ENCODE measurements around the gene PARD6G. TPM values are rescaled to one million over a fixed set of nuclear protein-coding genes. Genes with fewer than 3 reads are reported as not detected.

Gene PARD6G
- total and polyA plus RNA-seq, 2 of the 13 experiments (the other 11 are each of a cell fraction or from before 2014, with no cell fraction given), result 3.6 to 7.4 TPM

DNA sequence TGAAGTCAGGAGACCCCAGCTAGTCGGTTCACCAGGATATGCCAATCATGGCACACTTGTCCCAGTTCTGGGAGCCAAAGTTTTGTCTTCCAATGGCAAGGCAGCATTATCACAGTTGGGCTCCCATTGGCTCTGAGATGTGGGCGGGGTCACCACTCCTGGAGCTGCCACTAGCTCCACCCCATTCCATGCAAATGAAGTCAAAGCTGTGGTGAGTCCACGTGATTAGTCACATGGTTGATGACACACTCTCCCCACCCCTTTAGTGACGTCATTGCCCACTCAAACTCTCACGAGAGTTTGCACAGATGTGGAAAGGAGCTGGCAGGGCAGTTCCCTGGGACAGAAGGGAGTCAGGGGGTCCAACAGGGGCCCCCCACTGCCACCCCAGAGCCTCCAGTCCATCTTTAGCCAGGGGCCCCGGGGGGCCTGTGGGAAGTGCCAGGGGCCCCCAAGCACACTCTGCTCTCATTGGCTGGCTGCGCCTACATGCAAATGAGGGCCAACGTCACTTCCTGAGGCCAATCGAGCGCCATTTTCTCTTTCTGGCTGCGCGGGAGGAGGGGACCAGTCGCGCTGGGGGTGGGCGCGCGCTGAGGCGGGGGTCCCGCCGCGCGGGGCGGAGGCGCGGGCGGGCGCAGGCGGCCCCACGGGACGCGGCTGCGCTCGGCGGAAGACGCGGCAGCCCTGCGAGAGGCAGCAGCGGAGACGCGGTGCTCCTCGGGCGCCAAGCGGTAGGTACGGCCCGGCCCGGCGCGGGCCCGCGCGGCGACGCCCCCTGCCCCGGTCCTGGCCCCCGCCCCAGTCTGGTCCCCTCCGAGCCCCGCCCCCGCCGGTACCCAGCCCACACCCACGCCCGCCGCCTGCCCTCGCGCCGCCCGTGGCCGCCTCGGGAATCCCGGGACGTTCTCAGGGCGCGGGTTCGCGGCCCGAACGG lies 138.3 kb downstream of the PARD6G start, which contains the start of gene ADNP2 (continued):
- TF ChIP-seq, protein P1, sequence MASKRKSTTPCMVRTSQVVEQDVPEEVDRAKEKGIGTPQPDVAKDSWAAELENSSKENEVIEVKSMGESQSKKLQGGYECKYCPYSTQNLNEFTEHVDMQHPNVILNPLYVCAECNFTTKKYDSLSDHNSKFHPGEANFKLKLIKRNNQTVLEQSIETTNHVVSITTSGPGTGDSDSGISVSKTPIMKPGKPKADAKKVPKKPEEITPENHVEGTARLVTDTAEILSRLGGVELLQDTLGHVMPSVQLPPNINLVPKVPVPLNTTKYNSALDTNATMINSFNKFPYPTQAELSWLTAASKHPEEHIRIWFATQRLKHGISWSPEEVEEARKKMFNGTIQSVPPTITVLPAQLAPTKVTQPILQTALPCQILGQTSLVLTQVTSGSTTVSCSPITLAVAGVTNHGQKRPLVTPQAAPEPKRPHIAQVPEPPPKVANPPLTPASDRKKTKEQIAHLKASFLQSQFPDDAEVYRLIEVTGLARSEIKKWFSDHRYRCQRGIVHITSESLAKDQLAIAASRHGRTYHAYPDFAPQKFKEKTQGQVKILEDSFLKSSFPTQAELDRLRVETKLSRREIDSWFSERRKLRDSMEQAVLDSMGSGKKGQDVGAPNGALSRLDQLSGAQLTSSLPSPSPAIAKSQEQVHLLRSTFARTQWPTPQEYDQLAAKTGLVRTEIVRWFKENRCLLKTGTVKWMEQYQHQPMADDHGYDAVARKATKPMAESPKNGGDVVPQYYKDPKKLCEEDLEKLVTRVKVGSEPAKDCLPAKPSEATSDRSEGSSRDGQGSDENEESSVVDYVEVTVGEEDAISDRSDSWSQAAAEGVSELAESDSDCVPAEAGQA (IDR thresholded peaks at IDR 0.05; ENCODE audit: low read depth), result peak; percentile 49; the same call in 1 of the 2 replicates
- TF ChIP-seq, protein P1 (CRISPR knock-in tag; IDR thresholded peaks at IDR 0.05; ENCODE audit: borderline replicate concordance), result no peak
- TF ChIP-seq MAZ (IDR thresholded peaks at IDR 0.05; ENCODE audit: borderline replicate concordance, low read depth, low read length) (0 out of 2 replicates have a peak, but pooled peaks have one; percentile 25), MAZ (CRISPR knock-in tag; IDR thresholded peaks at IDR 0.05; ENCODE audit: low read depth) (peak; percentile 63; the same call in 1 of the 2 replicates), ZNF550 (CRISPR knock-in tag; IDR thresholded peaks at IDR 0.05; ENCODE audit: borderline replicate concordance) (no peak), BRD4 (CRISPR knock-in tag; IDR thresholded peaks at IDR 0.05) (no peak), TCF12 (IDR thresholded peaks at IDR 0.05) (no peak), TCF12 (CRISPR knock-in tag; IDR thresholded peaks at IDR 0.05) (no peak), POGZ (CRISPR knock-in tag; IDR thresholded peaks at IDR 0.05) (peak; percentile 69), ZNF891 (CRISPR knock-in tag; IDR thresholded peaks at IDR 0.05) (no peak), FOXC1 (CRISPR knock-in tag; IDR thresholded peaks at IDR 0.05; ENCODE audit: borderline replicate concordance) (no peak), ZNF766 (CRISPR knock-in tag; IDR thresholded peaks at IDR 0.05; ENCODE audit: borderline replicate concordance) (no peak), NFE2L1 (CRISPR knock-in tag; IDR thresholded peaks at IDR 0.05; ENCODE audit: borderline replicate concordance) (no peak), ISX (CRISPR knock-in tag; conservative IDR thresholded peaks at IDR 0.05) (no peak)
- TF ChIP-seq, protein P2, sequence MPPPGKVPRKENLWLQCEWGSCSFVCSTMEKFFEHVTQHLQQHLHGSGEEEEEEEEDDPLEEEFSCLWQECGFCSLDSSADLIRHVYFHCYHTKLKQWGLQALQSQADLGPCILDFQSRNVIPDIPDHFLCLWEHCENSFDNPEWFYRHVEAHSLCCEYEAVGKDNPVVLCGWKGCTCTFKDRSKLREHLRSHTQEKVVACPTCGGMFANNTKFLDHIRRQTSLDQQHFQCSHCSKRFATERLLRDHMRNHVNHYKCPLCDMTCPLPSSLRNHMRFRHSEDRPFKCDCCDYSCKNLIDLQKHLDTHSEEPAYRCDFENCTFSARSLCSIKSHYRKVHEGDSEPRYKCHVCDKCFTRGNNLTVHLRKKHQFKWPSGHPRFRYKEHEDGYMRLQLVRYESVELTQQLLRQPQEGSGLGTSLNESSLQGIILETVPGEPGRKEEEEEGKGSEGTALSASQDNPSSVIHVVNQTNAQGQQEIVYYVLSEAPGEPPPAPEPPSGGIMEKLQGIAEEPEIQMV (CRISPR knock-in tag; IDR thresholded peaks at IDR 0.05; ENCODE audit: low read depth), result no peak
- TF ChIP-seq, protein P3, sequence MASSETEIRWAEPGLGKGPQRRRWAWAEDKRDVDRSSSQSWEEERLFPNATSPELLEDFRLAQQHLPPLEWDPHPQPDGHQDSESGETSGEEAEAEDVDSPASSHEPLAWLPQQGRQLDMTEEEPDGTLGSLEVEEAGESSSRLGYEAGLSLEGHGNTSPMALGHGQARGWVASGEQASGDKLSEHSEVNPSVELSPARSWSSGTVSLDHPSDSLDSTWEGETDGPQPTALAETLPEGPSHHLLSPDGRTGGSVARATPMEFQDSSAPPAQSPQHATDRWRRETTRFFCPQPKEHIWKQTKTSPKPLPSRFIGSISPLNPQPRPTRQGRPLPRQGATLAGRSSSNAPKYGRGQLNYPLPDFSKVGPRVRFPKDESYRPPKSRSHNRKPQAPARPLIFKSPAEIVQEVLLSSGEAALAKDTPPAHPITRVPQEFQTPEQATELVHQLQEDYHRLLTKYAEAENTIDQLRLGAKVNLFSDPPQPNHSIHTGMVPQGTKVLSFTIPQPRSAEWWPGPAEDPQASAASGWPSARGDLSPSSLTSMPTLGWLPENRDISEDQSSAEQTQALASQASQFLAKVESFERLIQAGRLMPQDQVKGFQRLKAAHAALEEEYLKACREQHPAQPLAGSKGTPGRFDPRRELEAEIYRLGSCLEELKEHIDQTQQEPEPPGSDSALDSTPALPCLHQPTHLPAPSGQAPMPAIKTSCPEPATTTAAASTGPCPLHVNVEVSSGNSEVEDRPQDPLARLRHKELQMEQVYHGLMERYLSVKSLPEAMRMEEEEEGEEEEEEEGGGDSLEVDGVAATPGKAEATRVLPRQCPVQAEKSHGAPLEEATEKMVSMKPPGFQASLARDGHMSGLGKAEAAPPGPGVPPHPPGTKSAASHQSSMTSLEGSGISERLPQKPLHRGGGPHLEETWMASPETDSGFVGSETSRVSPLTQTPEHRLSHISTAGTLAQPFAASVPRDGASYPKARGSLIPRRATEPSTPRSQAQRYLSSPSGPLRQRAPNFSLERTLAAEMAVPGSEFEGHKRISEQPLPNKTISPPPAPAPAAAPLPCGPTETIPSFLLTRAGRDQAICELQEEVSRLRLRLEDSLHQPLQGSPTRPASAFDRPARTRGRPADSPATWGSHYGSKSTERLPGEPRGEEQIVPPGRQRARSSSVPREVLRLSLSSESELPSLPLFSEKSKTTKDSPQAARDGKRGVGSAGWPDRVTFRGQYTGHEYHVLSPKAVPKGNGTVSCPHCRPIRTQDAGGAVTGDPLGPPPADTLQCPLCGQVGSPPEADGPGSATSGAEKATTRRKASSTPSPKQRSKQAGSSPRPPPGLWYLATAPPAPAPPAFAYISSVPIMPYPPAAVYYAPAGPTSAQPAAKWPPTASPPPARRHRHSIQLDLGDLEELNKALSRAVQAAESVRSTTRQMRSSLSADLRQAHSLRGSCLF (CRISPR knock-in tag; IDR thresholded peaks at IDR 0.05; ENCODE audit: borderline replicate concordance), result no peak

Data from HepG2 (cell line).